Endothelial cell of umbilical vein (primary cell): ENCODE results near the gene TNS4. TPM values are rescaled to one million over a fixed set of nuclear protein-coding genes. Genes with fewer than 3 reads are reported as not detected.

Experiments used
- BruUV-seq: library from RNA; stranded (reverse); fragments of 400-500 nt; replicated peaks from 2 replicates; lab custom pipeline; 2021; lab: Mats Ljungman, UMichigan
- CTCF ChIA-PET: fragments of 300-600, 350-600 bp; sonication (Branson Sonifier 250); formaldehyde crosslinking; loops from one replicate; lab custom pipeline; 2021; ENCODE audit warnings: antibody characterized with exemption, inconsistent platforms; lab: Charles Lee
- POLR2A ChIA-PET: fragments of 300-600, 350-600 bp; sonication (Branson Sonifier 250); formaldehyde crosslinking; loops from one replicate; lab custom pipeline; 2021; ENCODE audit warnings: antibody characterized with exemption, inconsistent platforms; lab: Charles Lee
- DNase-seq: peaks from one replicate; pipeline ENCODE4 v3.0.0-alpha.2; 2011; ENCODE audit warnings: low read depth, low spot score
- FAIRE-seq: peaks from 2 replicates; lab custom pipeline; 2011; peaks lifted over from hg19 to GRCh38; lab: Jason Lieb, UNC
- H2AFZ ChIP-seq: 2 replicates; pipeline ENCODE4 v1.6.0; 2012; ENCODE audit warnings: low read depth, low read length, control low read depth, inconsistent platforms
- H3K27ac ChIP-seq: 2 replicates; pipeline ENCODE4 v1.5.1; 2011; ENCODE audit warnings: low read depth, mild to moderate bottlenecking, control low read depth, low read length, moderate library complexity; ENCODE audit not compliant: insufficient read depth
- H3K27me3 ChIP-seq, 2 experiments: 2 replicates each; pipeline versions ENCODE4 v1.6.0 to v1.6.1; 2011; ENCODE audit warnings: low read length in 2 of 2, mixed read lengths in 1 of 2; ENCODE audit not compliant: control insufficient read depth in 2 of 2, insufficient read depth in 2 of 2
- H3K36me3 ChIP-seq, 2 experiments: 2 replicates in 1 of 2; 3 replicates in 1 of 2; pipeline ENCODE4 v1.5.1; 2011; ENCODE audit warnings: low read length in 2 of 2, mild to moderate bottlenecking in 1 of 2, moderate library complexity in 1 of 2; ENCODE audit not compliant: control insufficient read depth in 2 of 2, insufficient read depth in 2 of 2; ENCODE audit errors: extremely low read depth in 1 of 2
- H3K4me1 ChIP-seq: 3 replicates; pipeline ENCODE4 v1.5.1; 2011; ENCODE audit warnings: mild to moderate bottlenecking, low read length; ENCODE audit not compliant: control insufficient read depth, insufficient read depth; ENCODE audit errors: extremely low read depth
- H3K4me2 ChIP-seq: 2 replicates; pipeline ENCODE4 v1.6.1; 2011; ENCODE audit warnings: low read length, control low read depth, mixed read lengths; ENCODE audit not compliant: insufficient read depth
- H3K4me3 ChIP-seq, 3 experiments: fragments of 200-600 bp in 1 of 3; sonication (generic), shearing (Covaris generic) in 1 of 3; replicated peaks in 1 of 3; 2 replicates each; pipeline ENCODE4 v1.5.1; 2011 to 2016; ENCODE audit warnings: control low read depth in 3 of 3, low read length in 3 of 3, mild to moderate bottlenecking in 2 of 3, inconsistent platforms in 1 of 3, low read depth in 1 of 3, moderate library complexity in 1 of 3; ENCODE audit not compliant: insufficient read depth in 1 of 3
- H3K79me2 ChIP-seq: 2 replicates; pipeline ENCODE4 v1.6.0; 2012; ENCODE audit warnings: low read length, inconsistent platforms; ENCODE audit not compliant: control insufficient read depth, insufficient read depth
- H3K9ac ChIP-seq: replicated peaks from 2 replicates; pipeline ENCODE3; 2011; ENCODE audit warnings: low read length, control low read depth; ENCODE audit not compliant: insufficient read depth; ENCODE audit errors: extremely low read depth
- H3K9me1 ChIP-seq: replicated peaks from 3 replicates; pipeline ENCODE4 v1.6.0; 2011; ENCODE audit warnings: mild to moderate bottlenecking, low read length; ENCODE audit not compliant: control insufficient read depth, insufficient read depth; ENCODE audit errors: extremely low read depth
- H3K9me3 ChIP-seq: replicated peaks from 2 replicates; pipeline ENCODE4 v1.5.1; 2012; ENCODE audit warnings: low read length, inconsistent platforms; ENCODE audit not compliant: control insufficient read depth, insufficient read depth
- H4K20me1 ChIP-seq: replicated peaks from 2 replicates; pipeline ENCODE3; 2011; ENCODE audit warnings: mild to moderate bottlenecking, low read length; ENCODE audit not compliant: control insufficient read depth, insufficient read depth; ENCODE audit errors: extremely low read depth
- CTCF ChIP-seq, 2 donors: IDR thresholded peaks; 1 replicate in 1 of 2; 2 replicates in 1 of 2; pipeline ENCODE4 v1.5.1; 2011; ENCODE audit warnings: low read length in 2 of 2, mild to moderate bottlenecking in 2 of 2, moderate library complexity in 2 of 2, control low read depth in 1 of 2, inconsistent platforms in 1 of 2, low read depth in 1 of 2; ENCODE audit not compliant: insufficient read depth in 1 of 2; ENCODE audit errors: extremely low read depth in 1 of 2
- EZH2 ChIP-seq: IDR thresholded peaks from 2 replicates; pipeline ENCODE4 v1.6.1; 2012; ENCODE audit warnings: borderline replicate concordance, low read depth, mild to moderate bottlenecking, moderate library complexity, low read length, inconsistent platforms; ENCODE audit not compliant: severe bottlenecking
- FOS ChIP-seq: IDR thresholded peaks from 2 replicates; pipeline ENCODE4 v1.6.1; 2011; ENCODE audit warnings: mild to moderate bottlenecking, low read length, moderate library complexity, borderline replicate concordance; ENCODE audit not compliant: insufficient read depth
- GATA2 ChIP-seq: IDR thresholded peaks from 2 replicates; pipeline ENCODE4 v1.7.0; 2011; ENCODE audit warnings: low read depth, mild to moderate bottlenecking, moderate library complexity, mixed read lengths, low read length; ENCODE audit not compliant: insufficient read length, insufficient read depth
- JUN ChIP-seq: IDR thresholded peaks from 2 replicates; pipeline ENCODE4 v1.6.1; 2011; ENCODE audit warnings: borderline replicate concordance, low read depth; ENCODE audit not compliant: insufficient read length, insufficient read depth
- MAX ChIP-seq: IDR thresholded peaks from 2 replicates; pipeline ENCODE4 v1.6.1; 2011; ENCODE audit not compliant: insufficient read depth, insufficient read length
- MYC ChIP-seq: IDR thresholded peaks from one replicate; pipeline ENCODE4 v1.6.1; 2011; ENCODE audit warnings: mild to moderate bottlenecking, low read depth, low read length
- POLR2A ChIP-seq: IDR thresholded peaks from 2 replicates; pipeline ENCODE4 v1.6.1; 2012; ENCODE audit warnings: low read depth, mild to moderate bottlenecking, control low read depth, low read length
- POLR2AphosphoS5 ChIP-seq: IDR thresholded peaks from 2 replicates; pipeline ENCODE4 v1.6.1; 2012; ENCODE audit warnings: low read depth, mild to moderate bottlenecking, control low read depth, low read length, moderate library complexity; ENCODE audit not compliant: insufficient read depth
- dilution Hi-C: fragments of 300-500 bp; cut with MboI; formaldehyde crosslinking; loops from one replicate; pipeline ENCODE4 v1.15.0; 2019; ENCODE audit warnings: low sequenced_read_pairs; ENCODE audit not compliant: extremely low pct_ligation_motif_present
- intact Hi-C: fragments of 100-400 bp; cut with micrococcal nuclease; formaldehyde crosslinking; loops from one replicate; pipeline ENCODE4 v1.10.0; 2022
- polyA plus RNA-seq, 4 experiments: library from polyadenylated mRNA; depleted of rRNA in 3 of 4; stranded (reverse) in 3 of 4; unstranded in 1 of 4; fragments of >200 nt; gene quantifications; 2 replicates each; pipeline versions ENCODE4 v1.2.1 to v1.2.3, GENCODE V29; 2011 to 2012; ENCODE audit warnings: missing spikeins in 1 of 4
- total RNA-seq: library from RNA; stranded (reverse); gene quantifications from 2 replicates; pipeline ENCODE4 v1.2.3, GENCODE V29; 2021

The TNS4 gene
- total and polyA plus RNA-seq, 2 donors (not counting 3 experiments of a cell fraction or from before 2014, with no cell fraction given): not detected

GRCh38 chr17:40541873-40542557 lies 40.6 kb upstream of the TNS4 start:
- Histone ChIP-seq H3K4me3 (no peak overlapping the region), H3K9me1 (no peaks in the 10 kb centered on the region), H2AFZ (no peak overlapping the region), H3K79me2 (no peaks in the 10 kb centered on the region), H3K4me1 (peaks cover 8% of the 10 kb centered on the region), H3K27ac (no peak overlapping the region), H3K9me3 (no peaks in the 10 kb centered on the region), H4K20me1 (no peaks in the 10 kb centered on the region), H3K36me3 (no peaks in the 10 kb centered on the region), H3K27me3 (no peaks in the 10 kb centered on the region), H3K4me2 (no peak overlapping the region), H3K9ac (no peak overlapping the region)
- DNase-seq (peak; percentile 50), FAIRE-seq (no peak)
- TF ChIP-seq CTCF (IDR thresholded peaks at IDR 0.05; ENCODE audit: extremely low read depth in 1 of 2, insufficient read depth in 1 of 2, low read depth in 1 of 2, low read length in 2 of 2) (no peak), JUN (no peak), POLR2A (no peak), EZH2 (no peak), MAX (no peak), MYC (no peak), GATA2 (no peak), POLR2AphosphoS5 (no peak), FOS (no peak)
- no TSS peak for BruUV-seq
- ChIA-PET POLR2A (no interaction called here), CTCF (interaction anchor here (1.3 to 2.5 kb wide), 3 partner anchors 9 to 66 kb away, joined by 6 to 15 read pairs (median 7); no protein-coding TSS in a partner anchor)
- dilution Hi-C loops (no loop called here), intact Hi-C loops (no loop called here)
